ENCODE results near the gene ANKRD61. TPM values are rescaled to one million over a fixed set of nuclear protein-coding genes. Genes with fewer than 3 reads are reported as not detected.

The ANKRD61 gene
- total and polyA plus RNA-seq, 5 donors from 2014 or later: 0.15 to 0.53 (median 0.32) TPM; not detected in 2

DNA sequence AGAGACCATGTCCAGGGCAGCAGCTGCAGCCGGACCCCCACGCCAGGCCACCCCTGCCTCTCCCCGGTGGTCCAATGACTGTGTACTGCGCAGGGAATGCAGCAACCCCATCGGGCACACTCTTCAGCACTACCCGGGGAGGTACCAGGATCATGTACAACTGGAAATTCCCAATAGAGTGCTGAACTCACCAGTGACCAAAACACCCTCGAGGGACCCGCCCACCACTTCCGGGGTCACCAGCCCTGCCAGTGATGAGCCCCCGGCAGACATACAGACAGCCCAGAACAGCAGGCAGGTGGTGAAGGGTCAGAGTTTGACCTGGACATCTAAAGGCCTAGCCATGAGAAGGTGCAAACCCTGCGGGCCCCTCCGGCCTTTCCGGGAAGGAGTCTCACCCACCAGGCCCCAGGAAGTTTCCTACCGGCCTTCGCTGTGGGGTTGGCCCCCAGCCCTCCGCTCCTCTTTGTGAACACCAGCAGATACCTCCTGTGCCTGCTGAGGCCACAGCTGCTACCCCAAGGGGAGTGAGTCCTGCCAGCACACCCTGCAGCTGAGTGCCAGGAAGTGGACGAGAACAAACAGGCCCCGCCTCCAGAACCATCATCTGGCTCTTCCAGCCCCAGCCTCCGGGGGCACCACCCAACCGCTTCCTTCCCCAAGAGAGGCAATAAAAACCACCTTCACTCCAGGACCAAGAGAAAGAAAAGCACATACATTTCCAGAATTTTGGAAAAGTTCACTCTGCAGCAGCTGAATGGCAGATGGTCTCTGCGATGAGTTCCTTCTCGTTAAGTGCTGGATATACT, 5.0 kb upstream of the ANKRD61 start:
- Mint-ChIP-seq H3K4me1 (peaks cover 10 to 26% (median 14%) of the 10 kb centered on the region in 4 donors), H3K4me3 (peak overlapping the region; percentile 59 to 88 (median 80)), H3K27me3 (no peaks in the 10 kb centered on the region), H3K27ac (peak overlapping the region; percentile 28 to 94 (median 83)), H3K36me3 (peaks cover 47% of the 10 kb centered on the region), H3K9me3 (no peaks in the 10 kb centered on the region)
- no peaks in the 10 kb centered on the region for H3K9me3 ChIP-seq (ENCODE audit: control insufficient read depth in 2 of 2, low read length in 2 of 2)
- peak overlapping the region; percentile 51 for H3K4me3 ChIP-seq (ENCODE audit: low read depth, low read length)
- H3K36me3 ChIP-seq (ENCODE audit: control insufficient read depth, insufficient read depth, low read length): peaks cover 71% of the 10 kb centered on the region
- DNase-seq (peak; percentile 54 to 90 (median 71)), ATAC-seq (ENCODE audit: low read depth in 2 of 2) (peak; percentile 99 to 100)
- peaks cover 15% of the 10 kb centered on the region for H3K4me1 ChIP-seq (ENCODE audit: control insufficient read depth, insufficient read depth, low read length, poor library complexity, severe bottlenecking)
- no peaks in the 10 kb centered on the region for H3K27me3 ChIP-seq (ENCODE audit: control insufficient read depth, insufficient read depth, low read length)
- H3K27ac ChIP-seq (ENCODE audit: insufficient read depth, low read length, poor library complexity, severe bottlenecking): peak overlapping the region; percentile 57

DNA sequence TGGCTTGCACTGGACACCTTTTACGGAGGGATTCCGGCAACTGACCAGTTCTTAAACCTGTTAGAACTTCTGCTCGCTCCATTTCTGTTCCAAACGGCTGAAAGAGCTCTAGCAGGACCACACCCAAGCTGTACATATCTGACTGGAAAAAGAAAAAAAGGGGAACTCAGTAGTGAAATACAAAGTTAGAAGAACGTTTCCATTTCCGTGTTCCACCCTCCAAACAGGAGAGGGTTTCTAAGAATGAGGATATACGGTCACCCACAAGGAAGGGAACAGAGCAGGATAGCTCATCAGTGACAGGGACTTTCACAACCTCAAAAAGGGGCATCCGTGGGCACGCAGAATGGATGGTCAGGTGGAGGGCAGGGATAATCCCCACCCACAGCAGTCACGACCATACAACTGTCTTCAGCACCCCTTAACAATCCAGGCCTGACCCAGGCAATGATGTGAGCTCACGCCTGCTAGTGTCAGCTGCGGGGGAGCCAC, 4.3 kb upstream of the ANKRD61 start:
- no peaks in the 10 kb centered on the region for H3K27me3 ChIP-seq (ENCODE audit: control insufficient read depth, insufficient read depth, low read length)
- ATAC-seq (ENCODE audit: low read depth in 2 of 2): no peak
- no peak for DNase-seq
- Mint-ChIP-seq H3K27me3 (no peaks in the 10 kb centered on the region), H3K4me3 (peak overlapping the region in 2 of 4 donors; percentile 80 to 88), H3K27ac (peak overlapping the region; percentile 79 to 94 (median 83)), H3K4me1 (peaks cover 10 to 31% (median 15%) of the 10 kb centered on the region in 4 donors), H3K36me3 (peaks cover 44% of the 10 kb centered on the region), H3K9me3 (no peaks in the 10 kb centered on the region)
- no peaks in the 10 kb centered on the region for H3K9me3 ChIP-seq (ENCODE audit: control insufficient read depth in 2 of 2, low read length in 2 of 2)
- H3K27ac ChIP-seq (ENCODE audit: insufficient read depth, low read length, poor library complexity, severe bottlenecking): peak overlapping the region; percentile 57
- peaks cover 70% of the 10 kb centered on the region for H3K36me3 ChIP-seq (ENCODE audit: control insufficient read depth, insufficient read depth, low read length)
- H3K4me1 ChIP-seq (ENCODE audit: control insufficient read depth, insufficient read depth, low read length, poor library complexity, severe bottlenecking): peaks cover 15% of the 10 kb centered on the region
- peak overlapping the region; percentile 51 for H3K4me3 ChIP-seq (ENCODE audit: low read depth, low read length)

DNA sequence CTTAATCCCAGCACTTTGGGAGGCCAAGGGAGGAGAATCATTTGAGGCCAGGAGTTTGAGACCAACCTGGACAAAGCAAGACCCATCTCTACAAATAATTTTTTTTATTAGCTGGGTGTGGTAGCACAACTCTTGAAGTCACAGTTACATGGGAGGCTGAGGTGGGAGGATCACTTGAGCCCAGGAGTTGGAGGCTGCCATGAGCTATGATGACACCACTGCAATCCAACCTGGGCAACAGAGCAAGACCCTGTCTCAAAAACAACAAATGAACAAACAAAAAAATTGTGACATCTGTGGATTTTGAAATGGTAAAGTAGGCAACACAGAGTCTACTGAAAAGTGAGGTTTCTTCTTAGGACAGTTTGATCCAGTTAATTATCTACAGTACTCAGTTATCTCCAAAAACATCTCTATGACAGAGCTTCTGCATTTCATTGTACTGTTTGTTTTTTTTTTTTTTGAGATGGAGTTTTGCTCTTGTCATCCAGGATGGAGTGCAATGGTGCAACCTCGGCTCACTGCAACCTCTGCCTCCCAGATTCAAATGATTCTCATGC, 3.3 kb upstream of the ANKRD61 start:
- H3K4me1 Mint-ChIP-seq: peaks cover 10 to 31% (median 15%) of the 10 kb centered on the region in 4 donors
- H3K27ac ChIP-seq (ENCODE audit: insufficient read depth, low read length, poor library complexity, severe bottlenecking): no peak overlapping the region
- H3K36me3 Mint-ChIP-seq: peaks cover 37% of the 10 kb centered on the region
- H3K4me1 ChIP-seq (ENCODE audit: control insufficient read depth, insufficient read depth, low read length, poor library complexity, severe bottlenecking): peaks cover 15% of the 10 kb centered on the region
- H3K9me3 Mint-ChIP-seq: no peaks in the 10 kb centered on the region
- H3K27ac Mint-ChIP-seq: peak overlapping the region in 2 of 3 donors; percentile 77 to 94
- no peak overlapping the region for H3K4me3 ChIP-seq (ENCODE audit: low read depth, low read length)
- no peaks in the 10 kb centered on the region for H3K27me3 Mint-ChIP-seq
- H3K27me3 ChIP-seq (ENCODE audit: control insufficient read depth, insufficient read depth, low read length): no peaks in the 10 kb centered on the region
- peaks cover 65% of the 10 kb centered on the region for H3K36me3 ChIP-seq (ENCODE audit: control insufficient read depth, insufficient read depth, low read length)
- H3K9me3 ChIP-seq (ENCODE audit: control insufficient read depth in 2 of 2, low read length in 2 of 2): no peaks in the 10 kb centered on the region
- H3K4me3 Mint-ChIP-seq: no peak overlapping the region
- DNase-seq (no peak), ATAC-seq (ENCODE audit: low read depth in 2 of 2) (no peak)

DNA sequence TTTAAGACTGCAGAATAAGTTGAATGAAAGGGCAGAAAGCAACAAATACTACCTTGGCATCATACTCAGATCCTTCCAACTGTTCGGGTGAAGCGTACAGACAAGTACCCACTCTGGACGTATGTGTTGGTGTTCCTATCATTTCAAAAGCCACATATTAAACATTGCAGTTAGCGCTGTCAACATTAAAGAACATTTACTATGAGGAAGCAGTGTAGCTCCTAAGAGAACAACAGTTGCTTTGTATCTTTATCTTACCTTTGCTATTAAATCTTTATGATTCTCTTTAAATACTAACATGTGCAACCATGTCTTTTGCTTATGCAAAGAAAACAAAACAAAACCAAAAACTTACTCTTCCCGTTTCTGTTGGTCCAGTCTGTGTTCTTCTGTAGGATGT, 2.6 kb upstream of the ANKRD61 start:
- peaks cover 15% of the 10 kb centered on the region for H3K4me1 ChIP-seq (ENCODE audit: control insufficient read depth, insufficient read depth, low read length, poor library complexity, severe bottlenecking)
- H3K27ac ChIP-seq (ENCODE audit: insufficient read depth, low read length, poor library complexity, severe bottlenecking): no peak overlapping the region
- H3K36me3 ChIP-seq (ENCODE audit: control insufficient read depth, insufficient read depth, low read length): peaks cover 64% of the 10 kb centered on the region
- ATAC-seq (ENCODE audit: low read depth in 2 of 2) (no peak), DNase-seq (no peak)
- no peak overlapping the region for H3K4me3 ChIP-seq (ENCODE audit: low read depth, low read length)
- H3K27me3 Mint-ChIP-seq: no peaks in the 10 kb centered on the region
- H3K9me3 Mint-ChIP-seq: no peaks in the 10 kb centered on the region
- H3K4me1 Mint-ChIP-seq: peaks cover 10 to 33% (median 15%) of the 10 kb centered on the region in 4 donors
- peak overlapping the region in 2 of 3 donors; percentile 76 to 77 for H3K27ac Mint-ChIP-seq
- H3K4me3 Mint-ChIP-seq: no peak overlapping the region
- H3K27me3 ChIP-seq (ENCODE audit: control insufficient read depth, insufficient read depth, low read length): no peaks in the 10 kb centered on the region
- no peaks in the 10 kb centered on the region for H3K9me3 ChIP-seq (ENCODE audit: control insufficient read depth in 2 of 2, low read length in 2 of 2)
- peaks cover 30% of the 10 kb centered on the region for H3K36me3 Mint-ChIP-seq

DNA sequence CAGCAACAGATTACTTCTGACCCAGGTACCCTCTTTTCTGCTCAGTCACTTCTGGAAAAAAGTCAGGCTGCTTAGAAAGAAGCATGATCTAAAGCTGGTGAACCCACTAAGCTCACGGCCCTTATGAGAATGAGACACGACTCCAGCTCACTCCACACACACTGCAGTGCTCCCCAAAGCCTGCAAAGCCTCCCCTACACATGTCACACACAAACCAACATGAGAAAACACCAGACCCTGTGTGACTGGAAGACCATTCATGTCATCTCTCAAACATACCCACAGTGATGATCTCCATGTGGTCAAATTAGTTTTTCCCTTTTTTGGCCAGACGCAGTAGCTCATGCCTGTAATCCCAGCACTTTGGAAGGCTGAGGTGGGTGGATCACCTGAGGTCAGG, 391 bp downstream of the ANKRD61 start:
- H3K27me3 Mint-ChIP-seq: no peaks in the 10 kb centered on the region
- no peaks in the 10 kb centered on the region for H3K9me3 Mint-ChIP-seq
- Histone ChIP-seq H3K27me3 (ENCODE audit: control insufficient read depth, insufficient read depth, low read length) (no peaks in the 10 kb centered on the region), H3K36me3 (ENCODE audit: control insufficient read depth, insufficient read depth, low read length) (peaks cover 73% of the 10 kb centered on the region), H3K27ac (ENCODE audit: insufficient read depth, low read length, poor library complexity, severe bottlenecking) (no peak overlapping the region), H3K9me3 (ENCODE audit: control insufficient read depth in 2 of 2, low read length in 2 of 2) (no peaks in the 10 kb centered on the region), H3K4me1 (ENCODE audit: control insufficient read depth, insufficient read depth, low read length, poor library complexity, severe bottlenecking) (peaks cover 6% of the 10 kb centered on the region), H3K4me3 (ENCODE audit: low read depth, low read length) (no peak overlapping the region)
- peaks cover 34% of the 10 kb centered on the region for H3K36me3 Mint-ChIP-seq
- ATAC-seq (ENCODE audit: low read depth in 2 of 2) (no peak), DNase-seq (no peak)
- peak overlapping the region in 2 of 3 donors; percentile 64 to 82 for H3K27ac Mint-ChIP-seq
- no peak overlapping the region for H3K4me3 Mint-ChIP-seq
- H3K4me1 Mint-ChIP-seq: peaks cover 6 to 23% (median 9%) of the 10 kb centered on the region in 4 donors

DNA sequence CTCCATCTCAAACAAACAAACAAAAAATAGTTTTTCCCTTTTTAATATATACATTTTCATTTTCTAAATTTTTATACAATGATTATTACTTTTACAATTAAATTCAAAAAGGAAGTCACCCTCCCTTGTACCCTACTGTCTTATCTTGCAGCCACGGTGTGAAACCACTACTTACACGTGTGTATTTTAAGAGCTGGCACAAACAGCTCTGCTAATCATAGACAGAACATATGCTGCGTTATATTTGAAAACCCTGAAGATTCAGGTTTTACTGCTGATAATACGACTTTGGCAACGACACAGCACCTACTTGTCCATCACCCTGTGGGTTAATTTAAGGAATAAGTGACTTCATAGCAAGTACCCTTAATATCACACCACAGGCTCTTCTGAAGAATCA, 991 bp downstream of the ANKRD61 start:
- Mint-ChIP-seq H3K4me1 (peaks cover 4 to 17% (median 5%) of the 10 kb centered on the region in 4 donors), H3K4me3 (no peak overlapping the region), H3K27me3 (no peaks in the 10 kb centered on the region), H3K27ac (no peak overlapping the region), H3K36me3 (peaks cover 36% of the 10 kb centered on the region), H3K9me3 (no peaks in the 10 kb centered on the region)
- Histone ChIP-seq H3K4me1 (ENCODE audit: control insufficient read depth, insufficient read depth, low read length, poor library complexity, severe bottlenecking) (no peaks in the 10 kb centered on the region), H3K36me3 (ENCODE audit: control insufficient read depth, insufficient read depth, low read length) (peaks cover 74% of the 10 kb centered on the region), H3K4me3 (ENCODE audit: low read depth, low read length) (no peak overlapping the region), H3K9me3 (ENCODE audit: control insufficient read depth in 2 of 2, low read length in 2 of 2) (no peaks in the 10 kb centered on the region), H3K27me3 (ENCODE audit: control insufficient read depth, insufficient read depth, low read length) (no peaks in the 10 kb centered on the region), H3K27ac (ENCODE audit: insufficient read depth, low read length, poor library complexity, severe bottlenecking) (no peak overlapping the region)
- DNase-seq: no peak
- ATAC-seq (ENCODE audit: low read depth in 2 of 2): no peak

DNA sequence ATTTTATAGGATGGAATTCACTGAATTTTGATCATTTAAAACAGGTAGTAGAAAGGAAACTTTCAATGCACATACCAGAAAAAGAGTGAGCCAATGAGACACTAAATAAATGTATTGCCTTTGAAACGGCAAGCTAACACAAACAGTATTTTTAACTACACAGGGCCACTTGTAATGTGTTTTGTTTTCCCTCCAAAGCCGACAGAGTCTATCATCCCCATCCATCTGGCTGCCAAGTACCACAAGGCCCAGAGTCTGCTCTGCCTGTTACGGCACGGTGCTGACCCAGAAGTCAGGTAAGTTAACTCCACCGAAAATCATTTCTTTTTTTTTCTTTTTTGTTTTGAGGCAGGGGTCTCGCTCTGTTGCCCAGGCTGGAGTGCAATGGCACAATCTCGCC, 1.5 kb downstream of the ANKRD61 start:
- no peak overlapping the region for H3K27ac ChIP-seq (ENCODE audit: insufficient read depth, low read length, poor library complexity, severe bottlenecking)
- H3K9me3 Mint-ChIP-seq: no peaks in the 10 kb centered on the region

More for the DNA sequence above, 1.5 kb downstream of the ANKRD61 start:
- no peaks in the 10 kb centered on the region for H3K9me3 ChIP-seq (ENCODE audit: control insufficient read depth in 2 of 2, low read length in 2 of 2)
- Mint-ChIP-seq H3K4me1 (peaks cover 4 to 12% (median 5%) of the 10 kb centered on the region in 4 donors), H3K27ac (peak overlapping the region; percentile 23 to 77 (median 39)), H3K36me3 (peaks cover 38% of the 10 kb centered on the region), H3K27me3 (no peaks in the 10 kb centered on the region), H3K4me3 (no peak overlapping the region)
- DNase-seq (no peak), ATAC-seq (ENCODE audit: low read depth in 2 of 2) (no peak)
- H3K4me3 ChIP-seq (ENCODE audit: low read depth, low read length): no peak overlapping the region
- H3K36me3 ChIP-seq (ENCODE audit: control insufficient read depth, insufficient read depth, low read length): peaks cover 72% of the 10 kb centered on the region
- H3K27me3 ChIP-seq (ENCODE audit: control insufficient read depth, insufficient read depth, low read length): no peaks in the 10 kb centered on the region
- H3K4me1 ChIP-seq (ENCODE audit: control insufficient read depth, insufficient read depth, low read length, poor library complexity, severe bottlenecking): no peaks in the 10 kb centered on the region
